ENCODE data around the gene UBE2QL1. TPM values are rescaled to one million over a fixed set of nuclear protein-coding genes. Genes with fewer than 3 reads are reported as not detected.

Gene UBE2QL1
- total RNA-seq, 1 donor = under 0.01 TPM

- no peaks in the 10 kb centered on the region for H4K20me1 ChIP-seq (ENCODE audit: insufficient read depth, low read length)
- no peak for TF ChIP-seq CTCF (IDR thresholded peaks at IDR 0.05; ENCODE audit: extremely low read depth, low read depth, low read length)
- H3K9me3 ChIP-seq (ENCODE audit: low read depth, low read length) = no peaks in the 10 kb centered on the region
- H3K27ac ChIP-seq (ENCODE audit: low read depth, low read length) = no peak overlapping the region
- H3K4me3 ChIP-seq (ENCODE audit: insufficient read depth, low read length) = no peak overlapping the region
- no peaks in the 10 kb centered on the region for H3K4me1 ChIP-seq (ENCODE audit: insufficient read depth, low read length)
- H2AFZ ChIP-seq (ENCODE audit: low read length) = no peak overlapping the region
- DNase-seq (ENCODE audit: insufficient read length, low spot score, missing footprints) = no peak
- no peaks in the 10 kb centered on the region for H3K27me3 ChIP-seq (ENCODE audit: insufficient read depth, low read length)
- H3K4me2 ChIP-seq (ENCODE audit: insufficient read depth, low read length) = no peak overlapping the region
- H3K36me3 ChIP-seq (ENCODE audit: insufficient read depth, low read length) = no peaks in the 10 kb centered on the region
- no peaks in the 10 kb centered on the region for H3K79me2 ChIP-seq (ENCODE audit: insufficient read depth, low read length)
Measured at GRCh38 chr5:6471252-6471651, 22.6 kb downstream of the UBE2QL1 start.

GRCh38 chr5:6472792-6473191 is 24.1 kb downstream of the UBE2QL1 start:
- no peaks in the 10 kb centered on the region for H3K9me3 ChIP-seq (ENCODE audit: low read depth, low read length)
- H4K20me1 ChIP-seq (ENCODE audit: insufficient read depth, low read length) = no peaks in the 10 kb centered on the region
- no peak for DNase-seq (ENCODE audit: insufficient read length, low spot score, missing footprints)
- H3K4me2 ChIP-seq (ENCODE audit: insufficient read depth, low read length) = no peak overlapping the region
- TF ChIP-seq CTCF (IDR thresholded peaks at IDR 0.05; ENCODE audit: extremely low read depth, low read depth, low read length) = no peak
- H3K79me2 ChIP-seq (ENCODE audit: insufficient read depth, low read length) = no peaks in the 10 kb centered on the region
- H2AFZ ChIP-seq (ENCODE audit: low read length) = no peak overlapping the region
- H3K27me3 ChIP-seq (ENCODE audit: insufficient read depth, low read length) = no peaks in the 10 kb centered on the region
- H3K4me3 ChIP-seq (ENCODE audit: insufficient read depth, low read length) = no peak overlapping the region
- H3K36me3 ChIP-seq (ENCODE audit: insufficient read depth, low read length) = no peaks in the 10 kb centered on the region
- H3K27ac ChIP-seq (ENCODE audit: low read depth, low read length) = no peak overlapping the region
- no peaks in the 10 kb centered on the region for H3K4me1 ChIP-seq (ENCODE audit: insufficient read depth, low read length)

GRCh38 chr5:6473284-6473683 is 24.6 kb downstream of the UBE2QL1 start:
- no peak for TF ChIP-seq CTCF (IDR thresholded peaks at IDR 0.05; ENCODE audit: extremely low read depth, low read depth, low read length)
- H3K36me3 ChIP-seq (ENCODE audit: insufficient read depth, low read length) = no peaks in the 10 kb centered on the region
- DNase-seq (ENCODE audit: insufficient read length, low spot score, missing footprints) = no peak
- no peaks in the 10 kb centered on the region for H4K20me1 ChIP-seq (ENCODE audit: insufficient read depth, low read length)
- H2AFZ ChIP-seq (ENCODE audit: low read length) = no peak overlapping the region
- no peak overlapping the region for H3K4me3 ChIP-seq (ENCODE audit: insufficient read depth, low read length)
- no peak overlapping the region for H3K4me2 ChIP-seq (ENCODE audit: insufficient read depth, low read length)
- H3K9me3 ChIP-seq (ENCODE audit: low read depth, low read length) = no peaks in the 10 kb centered on the region
- H3K4me1 ChIP-seq (ENCODE audit: insufficient read depth, low read length) = no peaks in the 10 kb centered on the region
- no peaks in the 10 kb centered on the region for H3K79me2 ChIP-seq (ENCODE audit: insufficient read depth, low read length)
- no peak overlapping the region for H3K27ac ChIP-seq (ENCODE audit: low read depth, low read length)
- no peaks in the 10 kb centered on the region for H3K27me3 ChIP-seq (ENCODE audit: insufficient read depth, low read length)

GRCh38 chr5:6475626-6476312 is 27.1 kb downstream of the UBE2QL1 start:
- Histone ChIP-seq H3K4me3 (ENCODE audit: insufficient read depth, low read length) (no peak overlapping the region), H2AFZ (ENCODE audit: low read length) (no peak overlapping the region), H3K27me3 (ENCODE audit: insufficient read depth, low read length) (no peaks in the 10 kb centered on the region), H3K4me1 (ENCODE audit: insufficient read depth, low read length) (no peaks in the 10 kb centered on the region), H3K9me3 (ENCODE audit: low read depth, low read length) (no peaks in the 10 kb centered on the region), H4K20me1 (ENCODE audit: insufficient read depth, low read length) (no peaks in the 10 kb centered on the region), H3K4me2 (ENCODE audit: insufficient read depth, low read length) (no peak overlapping the region), H3K27ac (ENCODE audit: low read depth, low read length) (no peak overlapping the region), H3K36me3 (ENCODE audit: insufficient read depth, low read length) (no peaks in the 10 kb centered on the region), H3K79me2 (ENCODE audit: insufficient read depth, low read length) (no peaks in the 10 kb centered on the region)
- DNase-seq (ENCODE audit: insufficient read length, low spot score, missing footprints) = no peak
- no peak for TF ChIP-seq CTCF (IDR thresholded peaks at IDR 0.05; ENCODE audit: extremely low read depth, low read depth, low read length)

All from osteoblast (primary cell).